EL (cell line): Measurements from ENCODE around the gene ZNF740.
"Not testable (repeated sequence)": the region's sequence is repeated elsewhere in the genome, so short reads cannot be mapped to it uniquely, and the experiment has no call there.

Source experiments
- DNase-seq: peaks from one replicate; pipeline ENCODE4 v3.0.0-alpha.2; 2016

ZNF740 gene, protein sequence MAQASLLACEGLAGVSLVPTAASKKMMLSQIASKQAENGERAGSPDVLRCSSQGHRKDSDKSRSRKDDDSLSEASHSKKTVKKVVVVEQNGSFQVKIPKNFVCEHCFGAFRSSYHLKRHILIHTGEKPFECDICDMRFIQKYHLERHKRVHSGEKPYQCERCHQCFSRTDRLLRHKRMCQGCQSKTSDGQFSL

DNA sequence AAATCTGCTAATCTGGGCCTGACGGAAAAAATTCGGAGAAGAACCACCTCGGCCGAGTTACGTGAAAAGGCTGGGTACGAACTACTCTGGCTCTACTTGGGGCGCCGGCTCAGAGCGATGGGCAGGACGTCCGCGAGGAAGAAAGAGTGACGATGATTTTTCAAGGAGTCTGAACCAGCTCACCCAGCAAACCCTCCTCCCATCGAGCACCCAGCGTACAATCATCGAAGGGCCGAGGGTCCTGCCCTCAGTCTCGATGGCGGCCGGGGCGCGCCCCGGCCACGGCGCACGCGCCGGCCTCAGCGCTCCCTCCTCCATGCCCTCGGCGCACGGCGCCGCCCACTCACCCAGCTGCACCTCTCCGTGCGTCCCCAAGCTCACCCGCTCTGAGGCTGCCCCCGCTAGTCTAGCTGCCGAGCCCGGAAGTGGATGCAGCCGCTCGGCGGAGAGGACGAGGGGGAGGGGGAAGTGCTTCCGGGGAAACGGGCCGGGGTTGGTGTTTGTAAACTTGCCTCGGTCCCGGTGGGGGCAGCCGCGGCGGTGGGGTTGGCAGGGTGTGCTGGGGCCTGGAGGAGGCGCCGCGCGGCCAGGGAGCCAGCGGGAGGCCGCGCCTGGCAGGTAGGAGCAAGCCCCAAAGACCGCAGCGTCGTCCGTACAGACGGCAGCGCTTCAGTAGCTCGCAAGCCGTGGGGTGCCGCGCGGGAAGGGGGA, at the start of gene ZNF740, which contains the start of gene CSAD:
Gene ZNF740 (plus strand): TSS at position 503 of the 711 bp plus-strand sequence. CDS start 1,262 bp downstream, outside the sequence.
Gene CSAD (minus strand): TSS at position 706 of the 711 bp plus-strand sequence. CDS start 7,455 bp downstream, outside the sequence.
- peak; percentile 99 for DNase-seq

DNA sequence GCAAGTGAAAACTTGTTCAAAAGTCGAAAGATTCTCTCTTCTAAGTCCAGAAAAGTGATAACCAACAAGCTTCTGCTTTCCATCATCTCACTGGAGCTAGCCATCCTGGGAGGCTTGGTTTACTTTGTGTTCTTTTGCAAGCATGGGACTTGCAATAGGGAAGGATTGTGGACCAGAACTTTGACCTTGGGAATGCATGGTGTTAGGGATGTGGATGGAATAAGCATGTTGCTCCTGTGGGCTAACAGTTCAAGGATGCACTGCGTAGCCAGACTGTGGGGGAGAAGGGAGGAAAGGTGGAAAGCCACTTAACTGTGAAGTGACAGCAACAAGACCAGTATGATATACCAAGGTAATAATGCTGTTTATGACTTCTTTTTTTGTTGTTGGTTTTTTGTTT, 48.7 kb upstream of the ZNF740 start:
- DNase-seq = no peak

DNA sequence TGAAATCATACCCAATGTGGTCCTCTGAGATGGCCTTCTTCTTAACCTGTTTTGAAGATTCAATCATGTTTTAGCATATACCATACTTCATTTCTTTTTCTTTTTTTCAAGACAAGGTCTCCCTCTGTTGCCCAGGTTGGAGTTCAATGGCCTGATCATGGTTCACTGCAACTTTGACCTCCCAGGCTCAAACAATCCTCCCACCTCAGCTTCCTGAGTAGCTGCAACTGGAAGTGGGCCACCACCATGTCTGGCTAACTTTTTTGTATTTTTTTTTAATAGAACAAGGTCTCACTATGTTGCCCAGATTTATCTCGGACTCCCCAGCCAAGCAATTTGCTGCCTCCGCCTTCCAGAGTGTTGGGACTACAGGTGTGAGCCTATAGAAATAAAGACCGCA, 46.8 kb upstream of the ZNF740 start:
- DNase-seq = no peak

DNA sequence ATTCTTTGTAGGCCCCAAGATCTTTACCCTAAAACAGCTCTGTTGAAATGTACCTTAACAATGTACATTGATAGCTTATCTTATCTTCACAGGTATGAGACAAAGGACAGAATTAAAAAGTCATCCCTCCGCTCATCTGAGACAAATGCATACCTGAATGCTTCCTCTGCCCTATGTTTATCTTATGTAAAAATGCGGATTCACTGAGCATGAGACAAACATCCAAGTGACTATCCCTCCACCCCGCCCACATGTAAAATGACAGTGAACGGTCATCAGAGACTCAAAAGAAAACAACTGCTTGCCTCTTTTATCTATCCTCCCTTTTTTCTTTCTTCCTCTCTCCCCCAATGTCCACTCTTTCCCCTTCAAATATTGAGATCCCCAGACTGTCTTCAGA, 37.2 kb upstream of the ZNF740 start:
- no peak for DNase-seq

DNA sequence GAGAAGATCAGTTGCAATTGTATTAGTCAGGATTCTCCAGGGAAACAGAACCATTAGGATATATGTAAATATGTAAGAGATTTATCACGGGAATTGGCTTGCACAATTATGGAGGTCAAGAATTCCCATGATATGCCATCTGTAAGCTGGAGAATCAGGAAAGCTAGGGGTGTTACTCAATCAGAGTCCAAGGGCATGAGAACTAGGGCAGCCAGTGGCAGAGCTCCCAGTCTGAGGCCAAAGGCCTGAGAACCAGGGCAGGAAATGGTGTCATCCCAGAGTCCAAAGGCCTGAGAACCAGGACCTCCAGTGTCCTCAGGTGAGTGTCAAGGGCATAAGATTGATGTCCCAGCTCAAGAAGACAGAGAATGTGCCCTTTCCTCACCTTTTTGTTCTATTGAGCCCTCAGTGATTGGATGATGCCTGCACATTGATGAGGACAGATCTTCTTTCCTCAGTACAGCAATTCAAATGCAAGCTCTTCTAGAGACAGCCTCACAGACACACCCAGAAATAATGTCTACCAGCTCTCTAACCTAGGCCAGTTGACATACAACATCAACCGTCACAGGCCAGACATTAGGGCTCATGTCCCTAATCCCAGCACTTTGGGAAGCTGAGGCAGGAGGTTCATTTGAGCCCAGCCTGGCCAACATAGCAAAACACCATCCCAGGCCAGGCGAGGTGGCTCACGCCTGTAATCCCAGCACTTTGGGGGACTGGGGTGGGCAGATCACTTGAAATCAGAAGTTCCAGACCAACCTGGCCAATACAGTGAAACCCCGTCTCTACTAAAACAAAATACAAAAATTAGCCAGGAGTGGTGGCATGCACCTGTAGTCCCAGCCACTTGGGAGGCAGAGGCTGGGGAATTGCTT, 34.9 kb upstream of the ZNF740 start:
- DNase-seq = peak; percentile 36

DNA sequence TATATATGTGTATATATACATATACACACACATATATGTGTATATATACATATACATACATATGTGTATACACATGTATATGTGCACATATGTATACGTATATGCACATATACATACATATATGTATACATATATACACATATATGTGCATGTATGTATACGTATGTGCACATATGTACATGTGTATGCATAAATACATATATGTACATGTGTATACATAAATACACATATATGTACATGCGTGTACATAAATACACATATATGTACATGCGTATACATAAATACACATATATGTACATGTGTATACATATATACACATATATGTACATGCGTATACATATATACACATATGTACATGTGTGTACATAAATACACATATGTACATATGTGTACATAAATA, 33.3 kb upstream of the ZNF740 start:
- DNase-seq = no peak

DNA sequence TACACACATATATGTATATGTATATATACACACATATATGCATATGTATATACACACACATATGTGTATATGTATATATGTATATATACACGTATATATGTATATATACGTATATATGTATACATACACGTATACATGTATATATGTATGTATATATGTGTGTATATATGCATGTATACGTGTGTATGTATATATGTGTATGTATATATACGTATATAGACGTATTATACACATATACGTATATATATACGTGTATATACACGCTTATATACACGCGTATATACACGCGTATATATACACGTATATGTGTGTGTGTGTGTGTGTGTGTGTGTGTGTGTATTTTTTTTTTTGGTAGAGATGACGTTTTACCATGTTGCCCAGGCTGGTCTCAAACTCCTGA, 32.9 kb upstream of the ZNF740 start:
- DNase-seq = no peak

DNA sequence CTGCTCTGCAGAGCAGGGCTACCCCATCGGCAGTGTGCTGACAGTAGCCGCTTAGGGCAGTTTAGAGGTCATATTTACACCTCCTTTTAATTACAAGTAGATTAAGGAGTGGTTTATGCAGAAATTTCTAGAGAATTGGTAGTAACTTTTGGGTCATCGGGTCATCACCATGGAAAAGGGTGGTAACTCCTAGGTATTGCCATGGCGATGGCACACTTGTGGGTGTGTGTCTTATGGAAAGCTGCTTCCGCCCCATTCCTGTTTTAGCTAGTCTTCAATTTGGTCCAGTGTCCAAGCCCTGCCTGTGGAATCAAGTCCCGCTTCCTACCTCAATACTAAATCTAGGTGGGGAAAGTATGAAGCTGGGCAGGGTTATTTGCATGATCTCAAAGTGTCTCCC, 29.5 kb upstream of the ZNF740 start:
- no peak for DNase-seq

DNA sequence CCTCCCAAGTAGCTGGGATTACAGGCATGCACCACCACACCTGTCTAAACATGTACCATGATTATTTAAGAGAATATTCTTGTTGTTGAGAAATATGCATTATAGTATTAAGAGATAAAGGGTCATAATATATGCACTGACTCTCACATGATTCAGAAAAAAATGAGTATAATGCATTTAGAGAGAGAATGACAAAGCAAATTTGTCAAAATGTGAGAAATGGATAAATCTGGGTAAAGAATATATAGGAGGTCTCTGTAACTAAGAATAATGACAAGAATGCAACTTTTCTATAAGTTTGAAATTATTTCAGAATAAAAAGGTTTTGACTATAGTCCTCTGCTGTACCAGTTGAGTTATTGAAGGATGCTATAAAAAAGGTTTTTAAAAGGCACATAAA, 28.1 kb upstream of the ZNF740 start:
- DNase-seq = no peak

DNA sequence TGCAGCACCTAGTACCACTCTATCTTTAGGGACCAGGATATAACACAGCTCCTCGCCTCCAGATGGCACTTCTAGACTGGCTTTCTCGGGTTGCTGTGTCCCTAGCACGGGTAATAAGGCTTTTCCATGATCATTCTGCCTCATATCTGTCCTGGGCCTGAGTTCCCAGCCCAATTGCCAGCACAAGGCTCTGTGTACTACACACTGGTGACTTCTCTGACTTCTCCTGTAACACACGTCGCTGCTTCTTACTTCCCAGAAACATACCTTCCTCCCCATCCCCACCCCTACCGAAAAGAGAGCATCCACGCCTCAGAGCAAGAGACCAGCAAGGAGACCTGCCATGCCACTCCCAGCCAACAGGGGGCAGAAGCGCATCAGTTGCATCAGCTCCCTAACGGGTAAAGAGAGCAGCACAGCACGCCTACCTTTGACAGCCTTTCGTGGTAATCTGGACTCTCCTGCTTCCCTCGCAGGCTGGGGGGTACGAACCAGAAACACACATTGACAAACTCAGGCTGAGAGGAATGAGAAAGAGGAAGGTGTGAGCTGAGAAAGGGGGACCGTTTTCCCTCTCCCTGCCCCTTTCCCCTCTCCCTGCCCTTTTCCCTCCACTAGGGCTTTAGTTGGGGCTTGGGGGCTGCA, 21.2 kb upstream of the ZNF740 start:
- DNase-seq = peak; percentile 82

DNA sequence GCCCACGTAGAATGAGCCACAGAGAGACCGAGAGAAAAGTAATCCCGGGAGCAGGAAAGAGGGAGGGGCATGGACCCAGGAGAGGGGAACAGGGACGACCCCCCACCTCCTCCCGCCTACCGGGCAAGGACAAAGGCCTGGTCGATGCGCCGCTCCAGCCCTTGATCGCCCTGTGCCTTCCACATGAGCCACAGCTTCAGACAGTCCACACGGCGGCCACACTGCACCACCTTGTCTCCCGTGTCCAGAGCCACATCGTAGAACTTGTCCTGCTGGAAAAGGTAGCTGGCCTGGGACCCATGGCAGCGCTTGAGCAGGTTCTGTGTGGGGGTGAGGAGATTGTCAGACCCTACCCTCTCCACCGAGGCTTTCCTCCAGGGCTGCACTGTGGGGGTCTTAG, 20.5 kb upstream of the ZNF740 start:
- no peak for DNase-seq

DNA sequence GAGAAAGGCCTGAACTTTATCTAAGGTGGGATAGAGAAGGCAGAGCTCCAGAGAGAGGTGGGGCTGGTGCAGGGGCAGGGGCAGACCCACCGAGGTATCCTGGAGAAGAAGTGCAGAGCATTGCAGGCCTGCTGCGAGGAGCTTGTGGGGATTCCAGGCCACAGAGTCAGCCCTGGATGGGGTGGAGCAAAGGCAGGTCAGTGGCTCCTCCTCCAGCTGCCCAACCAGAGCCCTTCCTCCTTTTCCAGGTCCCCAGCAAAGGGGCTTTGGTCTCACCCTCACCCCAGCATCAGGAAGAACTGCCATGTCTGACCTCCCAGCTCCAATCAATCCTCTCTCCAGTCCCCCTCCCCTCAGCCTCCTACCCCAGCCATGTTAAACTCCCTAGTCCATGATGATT, 19.8 kb upstream of the ZNF740 start:
- no peak for DNase-seq

DNA sequence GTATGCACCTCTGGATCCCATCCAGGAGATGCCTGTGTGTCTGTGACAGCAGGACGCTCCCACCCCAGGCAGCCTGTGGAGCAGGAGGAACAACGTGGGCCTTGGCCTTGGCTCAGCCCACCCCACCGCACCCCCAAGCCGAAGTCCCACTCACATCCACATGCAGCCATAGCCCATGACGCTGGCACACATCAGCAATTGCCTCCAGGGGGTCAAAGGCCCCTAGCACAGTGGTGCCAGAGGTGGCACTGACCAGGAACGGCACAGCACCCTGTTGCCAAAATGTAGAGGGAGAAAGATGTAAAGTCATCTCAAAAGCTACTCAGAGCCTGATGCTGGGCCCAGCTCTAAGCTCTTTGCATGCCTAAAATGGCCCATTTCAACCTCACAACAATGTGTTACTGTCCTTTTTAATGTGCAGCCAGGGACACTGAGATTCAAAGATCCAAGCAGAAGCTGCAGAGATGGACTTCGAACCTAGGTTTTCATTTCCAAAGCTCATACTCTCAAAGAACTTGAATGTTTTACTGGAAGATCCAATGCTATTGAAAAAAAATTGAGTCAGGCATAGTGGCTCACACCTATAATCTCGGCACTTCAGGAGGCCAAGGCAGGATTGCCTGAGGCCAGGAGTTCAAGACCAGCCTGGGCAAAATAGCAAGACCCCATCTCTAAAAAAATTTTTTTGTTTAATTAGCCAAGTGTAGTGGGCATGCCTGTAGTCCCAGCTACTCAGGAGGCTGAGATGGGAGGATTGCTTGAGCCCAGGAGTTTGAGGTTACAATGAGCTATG, 19.2 kb upstream of the ZNF740 start:
- no peak for DNase-seq

DNA sequence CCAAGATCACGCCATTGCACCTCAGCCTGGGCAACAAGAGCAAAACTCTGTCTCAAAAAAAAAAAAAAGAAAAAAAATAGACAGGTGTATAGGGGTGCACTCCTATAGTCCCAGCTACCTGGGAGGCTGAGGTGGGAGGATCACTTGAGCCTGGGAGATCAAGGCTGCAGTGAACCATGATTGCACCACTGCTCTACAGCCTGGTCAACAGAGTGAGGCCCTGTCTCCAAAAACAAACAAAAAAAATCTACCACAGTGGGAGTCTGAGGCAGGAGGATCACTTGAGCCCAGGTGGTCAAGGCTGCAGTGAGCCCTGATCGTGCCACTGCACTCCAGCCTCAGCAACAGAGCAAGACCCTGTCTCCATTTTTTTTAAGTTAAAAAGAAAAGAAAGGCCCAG, 17.5 kb upstream of the ZNF740 start:
- not testable (repeated sequence) for DNase-seq

DNA sequence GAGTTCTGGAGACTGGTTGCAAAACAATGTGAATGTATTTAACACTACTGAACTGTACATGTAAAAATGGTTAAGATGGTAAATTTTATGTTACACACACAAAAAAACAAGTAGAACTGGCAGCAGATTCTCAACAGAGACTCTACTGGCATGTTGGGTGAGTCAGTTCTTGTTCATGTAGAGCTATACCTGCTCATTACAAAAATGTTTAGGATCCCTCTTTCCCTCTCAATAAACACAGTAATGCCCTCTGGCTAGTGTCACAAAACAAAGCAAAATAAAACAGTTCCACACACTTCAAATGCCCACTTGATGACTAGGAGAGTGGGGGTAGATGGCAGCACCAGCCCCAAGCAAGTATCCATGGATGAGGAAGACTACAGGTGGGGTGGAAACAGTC, 13.7 kb upstream of the ZNF740 start:
- DNase-seq = no peak

DNA sequence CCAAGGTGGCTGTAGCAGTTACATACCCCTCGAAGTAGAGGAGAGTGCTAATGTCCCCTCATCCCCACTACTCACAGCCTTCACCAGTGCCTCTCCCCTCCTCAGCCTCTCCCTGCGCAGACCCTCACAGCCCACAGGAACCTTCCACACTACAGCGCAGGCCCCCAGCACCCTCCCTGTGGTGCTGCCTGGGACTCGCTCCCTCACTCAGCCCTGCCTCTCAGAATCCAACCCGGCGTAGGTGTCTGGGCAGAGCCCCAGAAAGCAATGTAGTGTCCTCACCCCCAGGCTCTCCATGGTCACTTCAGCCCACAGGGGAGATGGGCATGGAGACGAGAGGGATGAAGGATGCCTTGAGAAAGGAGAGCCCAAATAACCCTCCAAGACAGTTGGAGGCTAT, 10.9 kb upstream of the ZNF740 start:
- DNase-seq = no peak

DNA sequence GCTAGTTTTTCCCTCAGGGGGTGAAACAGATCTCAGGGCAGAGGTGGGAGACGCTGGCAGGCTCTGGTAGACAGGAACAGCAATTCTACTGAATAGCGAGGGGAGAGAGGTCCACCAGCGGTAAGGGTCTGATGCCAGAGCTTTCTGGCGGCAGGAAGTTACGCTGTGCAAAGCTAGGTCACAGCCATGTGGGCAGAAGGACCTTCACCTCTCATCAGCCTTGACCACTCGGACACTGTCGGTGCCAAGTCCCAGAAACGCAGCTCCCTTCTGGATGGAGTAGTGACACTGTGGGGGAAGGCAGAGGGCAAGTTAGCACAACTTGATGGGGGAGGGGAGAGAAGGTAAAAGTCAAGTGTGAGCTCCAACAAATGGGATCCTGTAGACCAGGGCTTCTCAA, 10.3 kb upstream of the ZNF740 start:
- DNase-seq = no peak

DNA sequence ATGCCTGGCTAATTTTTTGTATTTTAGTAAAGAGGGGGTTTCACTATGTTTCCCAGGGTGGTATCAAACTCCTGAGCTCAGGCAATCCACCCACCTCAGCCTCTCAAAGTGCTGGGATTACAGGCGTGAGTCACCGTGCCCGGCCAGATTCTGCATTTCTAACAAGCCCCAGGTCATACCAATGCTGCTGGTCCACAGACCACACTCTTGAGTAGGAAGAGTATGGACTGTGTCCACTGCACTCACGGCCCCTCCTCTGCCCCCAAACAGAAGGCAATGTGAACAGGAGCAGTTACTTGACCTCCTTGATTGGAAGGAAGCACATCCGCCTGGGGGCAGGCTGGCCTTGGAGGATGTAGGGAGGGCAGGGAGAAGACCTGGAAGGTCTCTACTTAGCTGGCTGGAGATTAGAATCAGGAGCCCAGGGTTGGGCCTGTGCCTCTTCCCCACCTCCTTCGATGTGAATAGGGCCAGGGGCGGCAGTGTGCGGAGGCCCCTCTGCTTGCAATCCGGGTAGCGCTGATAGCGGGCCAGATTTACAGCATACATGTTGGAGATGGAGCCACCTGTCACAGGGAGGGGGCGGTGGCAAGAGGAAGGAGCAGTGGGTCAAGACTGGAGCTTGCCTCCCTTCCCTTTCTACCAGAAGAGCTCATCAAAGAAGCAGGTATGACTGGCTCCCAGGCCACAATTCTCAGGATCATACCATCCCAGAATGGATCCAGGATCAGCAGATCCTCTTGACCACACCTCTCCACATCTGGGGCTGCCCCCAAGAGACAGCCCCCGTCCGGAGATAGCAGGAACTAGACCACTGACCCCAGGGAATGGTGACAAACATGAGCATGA, 9.4 kb upstream of the ZNF740 start:
- DNase-seq = peak; percentile 37

DNA sequence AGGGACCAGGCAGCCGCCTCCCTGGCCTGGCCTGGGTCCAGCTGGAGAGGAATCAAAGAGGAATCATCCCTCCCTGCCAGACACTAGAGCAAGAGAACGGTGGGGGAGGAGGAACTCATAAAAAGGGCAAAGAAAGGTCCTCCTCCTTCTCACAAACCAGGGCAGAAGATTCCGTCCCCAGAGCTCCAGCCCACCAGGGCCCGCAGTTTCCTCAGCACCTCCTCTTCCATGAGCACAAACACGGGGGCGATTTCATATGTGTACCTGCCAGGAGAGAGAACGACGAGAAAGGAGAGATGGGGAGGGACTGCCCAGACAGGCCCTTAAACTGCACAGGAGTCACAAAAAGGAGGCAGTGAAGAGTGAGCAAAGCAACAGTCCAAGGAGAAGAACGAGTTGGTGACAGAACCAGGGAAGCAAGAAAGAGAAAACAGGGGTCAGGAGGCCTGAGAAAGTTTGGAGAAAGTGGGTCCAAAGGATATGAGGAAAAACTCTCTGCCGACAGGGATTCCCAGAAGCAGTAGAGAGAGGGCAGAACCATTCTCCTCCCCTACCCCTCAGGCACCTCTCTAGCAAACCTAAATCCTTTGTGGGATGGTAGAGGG, 8.7 kb upstream of the ZNF740 start:
- DNase-seq = no peak

DNA sequence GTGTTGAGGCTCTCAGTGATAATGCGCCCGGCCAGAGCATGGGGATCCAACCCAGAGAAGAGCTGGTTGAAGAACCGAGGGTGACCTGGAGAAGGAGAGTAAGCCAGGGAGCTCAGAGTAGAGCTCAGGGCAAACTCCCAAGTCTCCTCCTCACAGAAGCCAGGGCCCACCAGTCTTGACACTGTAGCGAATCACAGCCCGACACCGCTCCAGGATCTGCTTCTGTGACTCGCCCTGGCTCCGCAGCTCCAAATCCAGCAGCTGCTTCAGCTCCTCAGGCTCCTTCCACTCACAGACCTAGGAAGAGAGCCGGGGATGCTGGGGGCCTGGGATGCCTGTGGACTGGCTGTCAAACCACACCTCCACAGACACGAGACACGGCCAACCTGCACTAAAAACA, 8.2 kb upstream of the ZNF740 start:
- DNase-seq = peak; percentile 66
